Measurements from ENCODE around the gene MTUS2.

MTUS2 gene

DNA sequence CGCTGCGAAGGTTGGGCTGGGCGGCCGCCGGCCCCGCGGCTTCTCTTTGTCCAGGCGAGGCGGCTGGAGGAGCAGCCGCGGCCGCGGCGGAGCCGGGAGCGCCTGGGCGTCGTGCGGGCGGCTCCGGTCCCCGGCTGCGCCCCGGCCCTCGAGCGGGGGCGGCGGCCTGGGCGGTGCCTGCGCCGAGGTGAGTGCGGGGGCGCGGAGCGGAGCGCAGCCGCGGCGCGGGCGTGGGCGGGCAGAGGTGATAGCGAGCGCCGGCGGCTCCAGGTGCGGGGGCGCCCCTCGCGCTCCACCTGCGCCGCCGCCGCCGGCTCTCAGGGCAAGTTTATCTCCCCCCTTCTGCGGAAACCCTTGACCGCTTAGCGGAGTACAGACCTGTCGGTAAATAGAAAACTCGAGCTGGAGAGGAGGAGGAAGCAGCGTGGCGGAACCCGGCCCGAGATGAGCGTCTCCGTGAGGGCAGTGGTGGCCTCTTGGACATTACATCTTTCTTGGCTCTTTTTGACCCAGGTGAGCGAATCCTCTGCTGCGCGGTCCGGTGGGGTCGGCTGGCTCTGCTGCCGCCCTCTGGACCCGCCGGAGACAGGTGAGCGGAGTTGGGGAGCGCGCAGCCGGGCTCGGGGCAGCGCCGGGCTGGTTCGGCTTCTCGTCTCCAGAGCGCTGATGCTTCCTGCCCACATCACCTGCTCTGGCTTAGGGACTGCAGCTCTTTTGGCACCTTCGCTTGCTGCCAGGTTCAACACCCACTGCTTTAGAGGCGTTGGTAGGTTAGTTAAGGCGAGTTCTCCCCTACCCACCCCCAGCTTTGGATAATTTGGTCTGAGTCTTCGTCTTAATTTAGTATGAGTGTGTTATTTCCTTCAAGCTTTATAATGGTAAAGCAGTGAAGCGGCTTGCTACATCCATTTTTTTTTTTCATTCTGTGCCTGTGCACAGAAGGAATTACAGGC lies at the start of gene MTUS2:
Gene MTUS2, plus strand, starts transcription at position 241 of the 953 bp plus-strand sequence.
- no peak for DNase-seq

DNA sequence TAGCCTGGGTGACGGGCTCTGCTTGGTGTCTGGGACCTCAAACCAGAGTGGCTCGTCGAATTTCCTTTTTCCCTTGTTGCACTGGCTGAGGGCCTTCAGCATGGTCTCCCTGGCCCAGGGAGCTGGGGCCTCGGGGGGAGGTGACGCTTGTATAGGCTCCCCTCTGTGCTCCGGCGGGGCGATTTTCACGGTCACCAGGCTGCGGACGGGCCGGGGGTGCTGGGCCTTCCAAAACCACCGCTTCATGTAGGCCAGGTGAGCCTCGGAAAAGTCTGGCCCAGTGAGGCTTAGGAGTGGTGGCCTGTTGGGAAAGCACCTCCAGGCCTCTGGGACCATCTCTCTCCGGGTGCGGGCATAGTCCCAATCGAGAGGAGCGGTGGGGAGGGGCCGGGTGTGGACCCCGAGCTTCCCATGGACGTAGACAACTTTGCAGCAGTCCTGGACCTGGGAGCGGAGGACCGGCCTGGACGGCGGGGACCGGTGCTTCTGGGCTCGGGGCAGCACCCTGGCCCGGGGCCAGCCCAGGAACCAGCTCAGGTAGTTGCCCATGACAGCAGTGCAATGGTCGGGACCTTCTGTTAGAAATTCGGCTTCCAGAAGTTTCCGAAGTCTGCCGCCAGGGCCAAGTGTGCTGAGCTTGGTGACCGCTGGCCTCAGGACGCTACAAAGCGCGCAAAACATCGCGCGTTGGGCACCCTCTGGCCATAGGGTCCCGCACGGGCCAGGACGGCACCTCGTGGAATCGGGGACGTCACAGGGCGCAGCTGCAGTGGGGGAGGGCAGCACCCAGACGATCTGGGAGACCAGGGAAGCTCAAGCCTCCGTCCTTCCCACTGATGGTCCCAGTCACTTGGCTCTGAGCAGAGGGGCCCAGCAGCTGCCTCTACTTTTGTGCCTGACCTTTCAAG lies 41.6 kb upstream of the MTUS2 start:
- no peak for DNase-seq

GRCh38 chr13:28792992-28793391 lies 27.1 kb upstream of the MTUS2 start:
- DNase-seq, result no peak

DNA sequence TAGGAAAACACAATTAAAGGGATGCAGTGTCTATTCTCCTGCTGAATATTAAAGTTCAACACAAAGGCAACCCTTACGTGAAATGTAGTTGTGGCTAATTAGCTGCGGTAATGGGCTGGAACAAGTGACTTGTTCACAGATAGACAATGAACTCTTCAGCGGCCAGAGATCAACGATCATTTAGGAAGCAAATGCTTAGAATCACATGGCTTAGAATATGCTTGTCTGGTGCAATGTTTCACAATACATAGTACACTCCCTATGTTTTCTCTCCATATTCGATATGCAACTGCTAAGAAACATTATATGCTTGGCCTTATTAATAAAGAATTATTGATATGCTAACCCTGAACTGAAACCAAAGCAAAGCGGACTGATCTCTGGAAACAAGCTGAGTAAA lies 25.7 kb upstream of the MTUS2 start:
- no peak for DNase-seq

DNA sequence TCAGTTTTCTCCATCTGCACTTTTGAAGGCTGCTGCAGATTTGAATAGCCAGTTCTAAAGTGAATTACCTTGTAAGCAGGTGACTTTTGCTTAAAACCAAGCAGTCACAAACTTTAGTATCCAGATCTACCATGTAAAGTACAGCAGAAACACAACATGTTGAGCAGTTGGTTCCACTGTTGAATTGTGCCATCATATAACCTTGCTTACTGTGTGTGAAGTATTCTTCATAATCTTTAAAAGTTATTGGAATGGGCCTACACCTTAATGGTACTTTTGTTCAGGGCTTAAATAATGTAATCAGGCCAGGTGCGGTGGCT lies 23.2 kb upstream of the MTUS2 start:
- DNase-seq, result no peak

GRCh38 chr13:28805193-28805819 lies 14.8 kb upstream of the MTUS2 start:
- no peak for DNase-seq

DNA sequence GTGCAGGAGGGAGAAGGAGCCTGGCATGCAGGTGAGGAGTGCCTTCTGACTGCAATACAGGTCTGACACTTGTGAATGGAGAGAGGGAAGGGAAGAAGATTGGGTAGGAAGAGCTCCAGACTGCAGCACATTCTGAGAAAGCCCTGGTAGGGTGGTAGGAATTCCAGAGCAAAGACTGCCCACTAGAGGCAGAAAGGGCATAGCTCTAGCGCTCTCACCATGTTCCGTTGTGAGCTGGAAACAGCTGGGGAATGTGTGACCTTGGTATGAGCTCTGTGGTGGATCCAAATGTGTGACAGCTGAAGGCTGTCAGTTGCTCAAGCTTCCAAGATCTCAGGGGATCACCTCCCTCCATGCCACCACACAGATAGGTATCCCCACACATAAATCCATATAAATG lies 2.9 kb upstream of the MTUS2 start:
- no peak for DNase-seq

DNA sequence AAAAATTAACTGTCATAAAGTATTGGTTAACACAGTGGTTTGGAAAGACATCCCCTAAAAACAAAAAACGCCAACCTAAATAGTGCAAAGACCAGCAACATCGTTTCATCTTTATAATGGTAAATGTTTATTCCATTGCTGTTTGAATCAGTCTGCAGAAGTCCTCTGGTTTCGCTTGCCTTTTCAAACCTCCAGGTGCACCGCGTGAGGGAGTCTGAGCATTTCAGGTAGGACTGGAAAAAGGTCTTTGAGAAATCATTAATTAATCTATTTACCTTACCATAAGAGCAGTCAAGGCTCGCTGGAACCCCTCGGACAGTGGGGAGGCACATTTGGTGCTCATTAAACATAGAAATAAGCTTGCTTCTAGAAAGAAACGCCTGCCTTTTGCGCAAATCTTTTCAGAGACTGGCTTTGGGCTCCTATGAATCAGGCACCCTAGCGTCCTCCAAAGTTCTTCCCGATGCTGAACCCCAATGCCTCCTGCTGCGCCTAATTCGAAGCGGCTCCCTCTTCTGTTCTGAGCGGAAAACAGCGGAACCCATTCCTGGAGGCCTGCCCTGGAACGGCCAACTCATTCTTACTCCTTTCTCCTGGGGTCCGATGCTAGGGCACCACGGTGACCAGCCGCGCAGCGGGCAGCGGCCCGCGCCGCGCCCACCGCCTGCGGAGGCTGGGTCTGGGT lies 951 bp upstream of the MTUS2 start:
- DNase-seq, result no peak

GRCh38 chr13:28819735-28820098 lies 422 bp upstream of the MTUS2 start:
- no peak for DNase-seq

DNA sequence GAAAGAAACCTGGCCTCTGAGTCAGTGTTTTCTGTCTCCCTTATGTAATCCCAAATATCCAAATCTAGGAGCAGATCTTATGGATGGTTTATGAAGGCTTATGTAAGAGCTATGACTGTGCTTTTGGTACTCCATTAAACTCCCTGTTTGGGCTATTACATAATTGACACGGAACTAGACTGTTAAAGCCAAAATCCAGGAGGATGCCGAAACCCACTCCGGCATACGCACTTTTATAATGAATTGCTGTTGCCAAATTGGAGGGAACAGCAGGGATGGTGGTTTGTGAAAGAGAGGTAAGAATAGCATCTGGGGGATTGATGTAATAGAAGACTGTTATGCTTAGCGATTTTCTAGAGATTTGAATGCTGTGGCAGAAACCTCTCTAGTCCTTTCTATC lies 2.0 kb downstream of the MTUS2 start:
- DNase-seq, result no peak

GRCh38 chr13:28822801-28823200 lies 2.7 kb downstream of the MTUS2 start:
- no peak for DNase-seq

GRCh38 chr13:28825379-28825778 lies 5.2 kb downstream of the MTUS2 start:
- DNase-seq, result no peak

DNA sequence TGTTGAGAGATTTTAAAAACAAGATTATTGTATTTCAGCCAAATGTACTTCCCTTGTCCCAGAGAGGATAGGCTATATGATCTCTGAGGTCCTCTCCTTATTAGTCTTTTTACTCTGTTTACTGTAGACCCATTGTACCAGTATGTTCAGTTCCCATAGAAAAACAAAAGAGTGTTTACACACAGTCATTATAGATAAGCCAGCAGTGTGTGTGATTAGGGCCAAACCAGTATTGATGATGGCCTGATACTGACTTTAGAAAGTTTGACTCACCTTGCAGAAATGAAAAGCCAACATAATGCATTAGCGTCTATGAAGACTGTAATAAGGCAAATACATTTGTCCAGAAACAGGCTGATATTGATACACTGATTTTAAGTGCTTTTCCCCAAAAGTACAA lies 6.2 kb downstream of the MTUS2 start:
- DNase-seq, result no peak

DNA sequence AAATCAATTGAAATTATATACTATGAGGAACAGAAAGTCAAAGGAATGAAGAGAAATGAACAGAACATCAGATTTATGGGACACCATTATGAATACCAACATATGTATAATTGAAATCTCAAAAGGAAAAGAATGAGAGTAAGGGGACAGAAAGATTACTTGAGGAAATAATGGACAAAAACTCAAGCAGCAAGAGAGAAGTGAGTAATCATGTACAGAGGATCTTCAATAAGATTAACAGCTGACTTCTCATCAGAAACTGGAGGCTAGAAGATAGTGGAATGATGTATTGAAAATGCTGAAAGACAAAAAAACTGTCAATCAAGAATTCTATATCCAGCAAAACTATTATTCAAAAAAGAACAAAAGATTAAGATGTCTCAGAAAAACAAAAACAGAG lies 10.4 kb downstream of the MTUS2 start:
- no peak for DNase-seq

DNA sequence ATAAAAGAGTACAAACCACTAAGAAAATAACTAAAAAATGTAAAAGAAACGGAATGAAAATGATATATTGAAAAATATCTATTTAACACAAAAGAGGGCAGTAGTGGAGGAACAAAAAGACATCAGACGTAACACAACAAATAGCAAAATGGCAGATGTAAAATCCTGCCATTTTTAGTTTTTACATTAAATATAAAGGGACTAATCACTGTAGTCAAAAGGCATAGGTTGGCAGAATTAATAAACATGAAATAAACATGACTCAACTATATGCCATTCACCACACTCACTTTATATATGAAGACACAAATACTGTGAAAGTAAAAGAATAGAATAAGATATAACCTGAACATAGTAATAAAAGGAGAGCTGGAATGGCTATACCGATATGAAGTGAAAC lies 11.0 kb downstream of the MTUS2 start:
- DNase-seq, result no peak

DNA sequence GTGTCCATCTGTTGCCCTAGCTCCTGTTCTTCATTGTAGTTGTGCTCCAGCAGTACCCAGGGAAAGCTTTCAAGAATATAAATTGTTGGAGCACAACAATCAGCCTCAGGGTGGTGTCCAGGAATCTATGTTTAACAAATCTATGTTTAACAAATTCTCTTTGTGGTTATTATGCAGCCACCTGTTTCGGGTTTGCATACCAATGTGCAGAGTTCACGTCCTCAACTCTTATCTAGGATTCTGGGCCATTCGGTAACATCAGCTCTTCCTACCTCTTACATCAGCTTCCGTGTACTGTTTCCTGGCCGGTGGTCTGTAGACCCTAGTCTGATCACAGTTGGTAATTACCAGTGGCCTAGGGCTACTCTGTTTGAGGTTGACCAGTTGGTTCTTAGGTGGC lies 17.0 kb downstream of the MTUS2 start:
- no peak for DNase-seq

DNA sequence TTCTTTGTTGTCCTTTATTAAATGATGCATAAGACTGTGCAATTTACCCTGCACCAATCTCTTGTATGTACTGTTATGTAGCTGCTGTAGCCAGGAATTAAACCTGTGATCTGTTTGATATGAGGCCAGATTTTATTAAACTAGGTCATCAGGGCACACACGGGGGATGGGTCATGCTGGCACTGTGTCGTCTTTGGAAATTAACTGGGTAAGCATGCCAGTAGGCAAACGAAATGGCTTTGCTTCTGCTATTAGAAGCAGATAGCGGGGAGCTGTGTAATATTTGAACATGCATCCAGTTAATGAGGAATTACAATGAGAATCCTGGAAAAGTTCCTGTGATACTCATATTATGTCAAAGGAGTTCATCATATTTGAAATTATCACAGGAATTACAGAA lies 23.5 kb downstream of the MTUS2 start:
- no peak for DNase-seq

DNA sequence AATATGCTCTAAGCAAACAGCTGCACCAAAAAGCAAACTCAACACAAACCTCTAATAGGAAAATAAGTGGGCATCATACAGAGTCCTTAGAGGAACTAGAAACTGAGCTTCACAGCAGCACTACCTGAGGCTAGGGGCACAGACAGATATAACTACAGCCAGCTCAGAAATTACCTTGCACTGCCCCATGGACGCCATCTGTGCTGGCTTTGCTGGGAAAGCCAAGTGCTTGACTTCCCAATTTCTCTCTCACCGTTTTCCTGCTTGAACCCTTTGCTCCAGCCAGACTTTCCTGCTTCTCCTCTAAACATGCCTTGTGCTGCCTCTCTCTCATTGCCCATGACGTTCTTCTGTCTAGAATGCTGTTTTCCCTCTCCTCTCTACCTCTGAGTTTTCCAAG lies 29.3 kb downstream of the MTUS2 start:
- DNase-seq, result no peak

- no peak for DNase-seq
Measured at GRCh38 chr13:28850226-28850625, 30.1 kb downstream of the MTUS2 start.

- no peak for DNase-seq
Measured at GRCh38 chr13:28851422-28851821, 31.3 kb downstream of the MTUS2 start.

GRCh38 chr13:28854657-28855056 lies 34.5 kb downstream of the MTUS2 start:
- DNase-seq, result no peak

DNA sequence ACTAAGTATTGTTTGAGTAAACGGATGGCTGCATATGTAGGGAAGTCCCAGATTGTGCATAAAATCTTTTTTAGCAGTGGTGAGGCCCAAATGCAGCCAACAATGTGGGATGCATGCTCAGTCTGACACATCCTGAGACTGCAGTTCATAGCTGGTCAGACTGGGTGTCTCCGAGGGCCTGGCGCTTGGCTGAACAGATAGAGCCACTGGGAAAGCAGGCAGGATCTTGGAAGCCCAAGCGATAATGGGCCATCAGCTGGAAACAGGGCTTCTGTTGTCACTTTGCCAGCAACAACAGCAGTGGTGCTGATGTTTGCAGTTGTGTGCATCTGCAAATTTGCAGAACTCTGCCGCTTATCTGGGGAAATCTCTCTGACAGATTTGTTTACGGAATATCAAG lies 36.1 kb downstream of the MTUS2 start:
- DNase-seq, result no peak

DNA sequence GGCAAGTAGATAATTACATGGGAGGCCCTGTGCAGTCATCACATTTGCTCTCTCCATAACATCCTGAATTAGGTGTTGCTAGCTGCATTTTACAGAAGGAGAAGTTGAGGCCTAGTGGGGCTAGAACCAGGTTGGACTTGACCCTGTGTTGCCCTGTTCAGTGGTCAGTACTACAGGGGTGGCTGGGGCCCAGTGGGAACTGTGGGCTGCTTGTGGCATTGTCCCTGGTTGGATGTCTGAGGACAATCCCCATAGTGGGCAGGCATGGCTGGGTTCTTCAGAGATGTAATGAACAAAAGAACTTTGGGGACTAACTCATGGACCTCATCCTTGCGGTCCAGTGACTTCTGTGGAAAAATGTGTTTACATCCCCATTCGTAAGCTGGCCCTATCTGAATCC lies 38.9 kb downstream of the MTUS2 start:
- no peak for DNase-seq

Data from NCI-H2171 (cell line).